Activated CD8-positive, alpha-beta memory T cell treated with anti-CD3 and anti-CD28 coated beads, Interleukin-2, amount 50 U/mL, for 24 hours (primary cell): ENCODE measurements around the gene MRPS23.
A peak's percentile ranks its signal among the peaks of the same experiment; 100 is the strongest.

Experiments
- DNase-seq: peaks from one replicate; pipeline ENCODE4 v3.0.0-alpha.2; 2020; ENCODE audit errors: extremely low read depth

Gene MRPS23

DNA sequence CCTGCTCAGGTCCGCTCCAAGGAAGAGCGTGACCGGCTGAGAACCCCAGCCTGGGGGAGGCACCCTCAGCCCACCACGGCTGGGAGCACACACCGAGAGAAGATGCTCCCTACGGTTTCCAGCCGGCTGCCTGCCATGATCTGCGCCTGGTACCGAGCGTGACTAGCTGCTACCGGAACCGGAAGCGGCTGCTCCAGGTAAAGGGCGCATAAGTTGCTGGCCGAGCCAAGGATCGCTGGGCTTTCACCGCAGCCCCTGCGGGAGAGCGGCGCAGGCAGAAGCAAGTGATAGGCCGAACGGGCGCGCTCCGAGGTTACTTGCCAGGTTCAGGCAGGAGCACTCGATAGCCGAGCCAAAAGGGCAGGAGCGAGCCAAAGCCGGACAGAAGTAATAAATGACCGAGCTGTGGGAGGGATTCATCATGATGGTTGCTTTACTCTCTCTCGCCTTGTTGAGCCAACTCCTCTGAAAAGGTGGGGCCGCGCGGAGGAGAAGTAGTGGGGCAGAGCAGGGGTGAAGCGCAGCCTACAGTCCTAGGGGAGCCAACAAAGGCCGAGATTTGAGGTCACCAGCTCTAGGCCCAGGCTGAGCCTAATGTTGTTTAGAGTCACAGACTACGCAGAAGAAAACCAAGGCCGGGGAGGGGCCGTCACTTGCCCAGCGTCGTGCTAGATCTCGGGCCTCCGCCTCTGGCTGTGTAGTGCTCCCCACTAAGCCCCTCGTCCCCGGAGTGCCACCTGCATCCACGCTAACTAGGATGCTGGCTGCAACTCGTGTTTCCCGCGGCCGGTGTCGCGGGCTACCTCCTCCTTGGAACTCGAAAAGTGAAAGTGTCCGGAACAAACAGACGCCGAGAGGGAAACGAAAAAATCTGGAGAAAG is at the start of gene MRPS23:
MRPS23 (minus strand) TSS at position 171 of the 881 bp plus-strand sequence; CDS start at position 137, 34 bp downstream.
- peak; percentile 89 for DNase-seq

DNA sequence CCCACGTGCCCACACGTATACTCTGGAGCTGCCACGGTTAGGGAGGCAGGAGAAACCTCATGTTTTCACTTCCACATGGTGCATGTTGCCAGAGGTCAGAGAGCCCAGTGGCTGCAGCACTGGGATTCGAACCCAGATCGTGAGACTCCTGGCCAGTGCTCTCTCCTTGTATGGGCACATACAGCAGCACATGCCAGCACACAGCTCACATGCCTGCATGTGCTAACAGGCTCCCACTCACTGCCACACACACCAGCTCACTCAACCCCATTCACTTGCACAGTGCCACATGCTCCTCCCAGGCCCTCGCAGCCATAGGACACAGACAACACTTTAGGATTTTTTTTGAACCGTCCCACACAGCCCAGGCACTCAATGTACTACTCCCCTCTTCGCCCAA is 49.5 kb upstream of the MRPS23 start:
- DNase-seq: no peak

DNA sequence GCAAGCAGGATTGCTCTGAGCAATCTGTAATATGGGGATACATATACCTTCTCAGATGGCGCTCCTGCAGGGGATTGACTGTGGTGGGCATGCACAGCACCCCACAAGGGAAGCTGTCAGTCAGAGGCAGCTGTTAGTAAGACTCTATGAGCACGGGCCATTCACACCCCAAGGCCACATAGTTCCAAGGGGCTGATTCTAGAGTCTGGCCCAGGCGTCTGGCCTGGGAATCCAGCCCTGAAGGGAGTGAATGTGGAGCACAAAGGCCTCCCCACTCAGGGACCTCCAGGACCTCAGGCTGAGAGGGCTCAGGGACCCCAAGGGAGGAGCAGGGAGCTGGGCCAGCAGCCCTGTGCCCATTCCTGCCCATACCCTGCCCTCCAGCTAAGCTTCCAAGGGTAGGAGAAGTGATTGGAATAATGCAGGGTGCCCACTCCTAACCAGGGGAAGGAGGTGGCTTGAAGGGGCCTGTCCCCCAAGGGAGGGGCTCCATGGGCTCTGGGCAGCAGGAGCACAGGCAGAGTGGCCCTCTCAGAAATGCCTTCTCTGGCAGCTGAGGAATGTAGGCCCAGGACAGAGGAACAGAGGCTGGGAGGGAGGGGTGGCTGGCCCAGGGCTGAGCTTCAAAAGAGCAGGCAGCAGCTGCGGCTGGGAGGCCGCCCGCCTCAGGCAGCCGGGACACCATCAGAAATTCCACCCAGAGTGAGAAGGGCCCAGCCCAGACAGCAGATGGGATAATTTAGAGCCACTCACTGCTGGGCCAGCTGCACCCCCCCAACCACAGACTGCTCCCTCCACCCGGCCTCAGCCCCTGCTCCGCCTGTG is 48.9 kb upstream of the MRPS23 start:
- DNase-seq: no peak

DNA sequence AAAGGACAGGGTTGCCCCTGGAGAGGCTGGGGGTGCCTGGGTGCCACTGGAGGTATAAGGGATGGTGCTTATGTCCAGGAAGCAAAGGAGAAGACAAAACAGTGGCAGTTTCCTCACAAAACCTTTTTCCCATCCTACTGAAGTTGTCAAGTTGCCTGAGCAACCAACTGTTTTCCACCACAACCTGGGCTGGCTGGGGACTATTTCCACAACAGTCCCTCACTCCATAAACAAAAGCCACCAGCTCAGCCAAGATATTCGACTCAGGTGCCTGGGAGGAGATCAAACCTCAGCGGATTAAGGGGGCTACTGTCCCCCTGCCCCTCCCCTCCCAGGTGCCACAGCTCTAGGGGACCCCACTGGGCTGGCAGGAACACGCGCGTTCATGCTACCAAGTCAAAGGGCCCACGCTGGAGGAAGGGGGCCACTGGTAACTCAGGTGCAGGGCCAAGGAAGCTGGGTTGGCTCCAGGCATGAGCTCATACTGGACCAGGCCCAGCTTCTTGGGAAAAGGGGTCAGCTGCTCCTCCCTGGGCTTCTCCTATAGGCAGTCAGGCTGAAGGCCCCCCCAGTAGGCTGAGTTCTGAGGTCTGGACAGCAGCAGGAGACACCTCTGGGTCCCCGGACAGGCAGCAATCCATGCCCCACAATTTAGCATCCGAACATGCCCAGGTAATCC is 45.7 kb upstream of the MRPS23 start:
- DNase-seq: no peak

DNA sequence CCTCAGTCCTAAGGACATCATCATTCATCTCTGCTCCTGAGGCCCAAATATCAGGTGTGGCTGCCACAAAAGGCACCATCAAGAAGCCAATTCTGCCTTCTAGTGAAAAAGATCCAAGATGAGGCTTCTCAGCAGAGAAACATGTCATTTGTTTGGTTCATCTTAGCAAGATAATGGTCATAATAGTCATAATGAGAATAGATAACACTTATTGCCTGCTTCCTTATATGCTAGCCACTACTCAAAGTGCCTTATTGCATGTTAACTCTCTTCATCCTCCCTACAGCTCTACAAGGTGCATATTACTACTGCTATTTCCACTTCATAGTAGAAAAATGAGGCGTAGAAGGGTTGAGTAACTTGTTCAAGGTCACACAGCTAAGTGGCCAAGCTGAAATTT is 45.0 kb upstream of the MRPS23 start:
- no peak for DNase-seq

DNA sequence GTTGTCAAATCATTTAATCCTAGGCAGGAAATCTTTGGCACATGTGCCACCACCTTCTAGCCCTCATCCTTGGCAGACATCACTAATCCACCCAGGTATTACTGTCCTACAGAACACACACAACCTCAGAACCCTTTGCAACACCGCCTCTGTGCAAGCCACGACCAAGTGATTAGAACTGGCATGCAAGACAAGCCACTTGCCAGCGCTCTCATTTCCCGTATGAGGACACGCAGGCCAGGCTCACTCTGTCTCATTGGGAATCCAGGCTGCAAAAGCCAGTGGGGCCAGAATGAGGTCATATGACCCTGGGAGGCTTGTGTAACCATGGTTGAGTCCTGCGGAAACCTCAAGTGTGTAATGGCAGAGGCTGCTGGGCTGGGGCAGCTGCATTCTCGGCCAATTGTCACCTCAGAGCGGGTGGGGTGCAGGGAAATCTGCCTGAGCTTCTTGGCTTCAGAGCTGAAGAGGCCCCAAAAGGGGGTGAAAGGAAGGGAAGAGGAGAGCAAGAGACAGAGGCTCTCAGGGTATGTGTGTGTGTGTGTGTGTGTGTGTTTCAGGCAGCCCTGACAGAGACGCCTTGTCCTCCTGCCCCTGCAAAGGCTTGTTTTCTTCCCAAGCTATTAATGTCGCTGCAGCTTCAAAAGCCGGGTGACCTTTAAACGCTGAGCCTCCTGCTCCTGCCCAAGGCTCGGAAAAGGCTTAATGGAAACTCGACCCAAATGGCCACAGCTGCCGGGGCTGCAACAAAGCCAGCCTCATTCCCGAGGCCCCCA is 43.2 kb upstream of the MRPS23 start:
- DNase-seq: no peak

DNA sequence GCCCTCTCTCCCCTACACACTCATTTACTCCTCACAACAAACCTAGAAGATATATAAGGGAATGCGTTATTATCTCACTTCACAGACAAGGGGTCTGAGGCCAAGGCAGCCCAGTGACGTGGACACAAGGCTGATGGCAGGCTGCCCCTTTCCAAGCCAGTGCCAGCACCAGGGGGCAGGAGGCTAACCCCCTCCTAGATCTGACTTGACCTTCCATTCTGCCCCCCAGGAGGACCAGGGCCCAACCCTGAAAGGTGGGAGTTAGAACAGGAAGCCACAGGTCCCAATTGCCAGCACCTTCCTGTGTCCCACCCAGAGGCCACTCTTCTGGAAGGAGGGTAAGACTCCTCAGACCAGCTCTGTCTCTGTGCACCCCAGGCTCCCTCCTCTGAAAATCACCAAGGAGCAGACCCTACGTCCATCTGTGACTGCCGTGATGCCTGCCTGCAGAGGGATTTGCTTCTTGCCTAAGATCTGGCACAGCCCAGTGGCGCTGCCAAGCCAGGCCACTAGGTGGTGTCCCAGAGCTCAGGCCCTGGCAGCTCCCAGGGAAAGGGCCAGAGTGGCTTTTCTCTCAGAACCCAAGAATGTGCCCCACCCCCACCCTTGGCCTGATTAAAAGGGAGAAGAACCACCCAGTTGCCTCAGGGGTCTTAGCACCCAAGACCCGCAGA is 42.4 kb upstream of the MRPS23 start:
- peak; percentile 58 for DNase-seq

DNA sequence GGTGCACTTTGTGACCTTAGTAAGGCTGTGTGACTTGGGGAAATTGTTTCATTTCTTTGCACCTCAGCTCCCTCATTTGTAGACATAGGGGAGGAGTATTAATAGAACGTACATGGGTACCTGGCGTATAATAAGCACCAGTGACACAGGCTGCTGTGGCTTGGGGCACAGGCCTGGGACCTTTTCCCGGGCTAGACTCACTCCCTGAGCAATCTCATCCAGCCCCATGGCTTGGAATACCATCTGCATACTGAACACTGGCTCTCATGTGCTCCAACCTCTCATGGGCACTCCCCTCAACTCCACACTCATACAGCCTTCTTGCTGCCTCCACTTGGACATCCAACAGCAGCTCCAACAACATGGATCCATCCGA is 41.0 kb upstream of the MRPS23 start:
- DNase-seq: no peak

DNA sequence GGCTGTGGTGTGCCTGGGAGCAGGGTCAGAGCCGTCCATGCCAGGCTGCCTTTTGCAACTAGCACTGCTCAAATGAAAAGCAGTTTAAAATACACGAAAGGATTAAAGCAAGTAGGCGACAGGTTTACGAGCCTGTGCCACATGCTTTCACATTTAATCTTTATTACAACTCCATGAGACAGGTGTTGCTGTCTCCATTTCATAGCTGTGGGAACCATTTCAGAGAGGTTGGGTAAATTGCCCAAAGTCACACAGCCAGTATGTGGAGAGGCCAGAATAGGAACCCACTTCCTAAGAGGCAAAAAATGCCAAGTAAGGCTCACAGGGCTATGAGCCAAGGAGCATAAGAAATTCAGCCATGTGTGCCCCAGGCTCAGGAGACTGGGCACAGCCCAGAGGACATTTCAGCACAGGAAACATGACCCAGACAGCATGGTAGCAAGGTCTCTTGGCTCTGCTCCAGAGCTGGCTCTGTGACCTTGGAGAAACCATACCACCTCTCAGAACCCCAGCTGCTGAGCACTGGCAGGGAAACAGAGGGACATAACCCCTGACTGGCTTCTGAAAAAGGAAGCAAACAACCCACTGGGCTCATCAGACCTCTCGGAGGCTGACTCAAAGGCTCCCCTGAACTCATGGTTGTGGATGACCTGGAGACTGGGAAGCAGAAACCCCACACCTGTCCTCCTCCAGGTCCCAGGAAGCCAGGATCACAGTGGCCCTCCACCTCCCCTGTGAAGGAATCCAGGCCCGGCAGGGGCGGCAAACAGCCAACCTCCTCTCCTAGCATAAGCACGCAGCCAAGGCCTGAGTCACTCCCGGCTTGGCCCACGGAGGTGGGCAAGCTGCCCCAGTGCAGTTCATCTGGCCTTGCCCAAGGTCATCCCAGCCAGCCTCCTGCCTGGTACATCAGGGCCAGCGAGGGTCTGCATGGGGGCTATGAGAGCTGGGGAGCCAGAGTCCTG is 40.3 kb upstream of the MRPS23 start:
- DNase-seq: no peak

DNA sequence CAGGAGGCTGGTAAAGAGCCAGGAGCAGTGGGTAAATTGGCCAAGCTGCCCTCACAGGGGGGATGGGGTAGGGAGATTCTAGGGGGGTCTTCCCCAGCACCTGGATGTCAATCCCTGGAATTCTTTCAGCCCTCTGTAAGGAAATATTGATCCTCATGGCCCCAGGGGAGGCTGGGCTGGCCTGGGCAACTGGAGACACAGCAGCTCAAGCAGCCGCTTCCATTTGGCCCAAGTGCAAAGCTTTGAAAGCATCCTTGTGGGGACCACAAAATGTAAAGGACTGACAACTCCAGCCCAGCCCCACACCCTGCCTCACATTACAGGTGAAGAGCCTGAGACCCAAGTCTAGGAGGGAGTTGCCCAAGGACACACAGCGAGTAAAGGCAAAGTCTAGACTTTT is 39.4 kb upstream of the MRPS23 start:
- DNase-seq: no peak

DNA sequence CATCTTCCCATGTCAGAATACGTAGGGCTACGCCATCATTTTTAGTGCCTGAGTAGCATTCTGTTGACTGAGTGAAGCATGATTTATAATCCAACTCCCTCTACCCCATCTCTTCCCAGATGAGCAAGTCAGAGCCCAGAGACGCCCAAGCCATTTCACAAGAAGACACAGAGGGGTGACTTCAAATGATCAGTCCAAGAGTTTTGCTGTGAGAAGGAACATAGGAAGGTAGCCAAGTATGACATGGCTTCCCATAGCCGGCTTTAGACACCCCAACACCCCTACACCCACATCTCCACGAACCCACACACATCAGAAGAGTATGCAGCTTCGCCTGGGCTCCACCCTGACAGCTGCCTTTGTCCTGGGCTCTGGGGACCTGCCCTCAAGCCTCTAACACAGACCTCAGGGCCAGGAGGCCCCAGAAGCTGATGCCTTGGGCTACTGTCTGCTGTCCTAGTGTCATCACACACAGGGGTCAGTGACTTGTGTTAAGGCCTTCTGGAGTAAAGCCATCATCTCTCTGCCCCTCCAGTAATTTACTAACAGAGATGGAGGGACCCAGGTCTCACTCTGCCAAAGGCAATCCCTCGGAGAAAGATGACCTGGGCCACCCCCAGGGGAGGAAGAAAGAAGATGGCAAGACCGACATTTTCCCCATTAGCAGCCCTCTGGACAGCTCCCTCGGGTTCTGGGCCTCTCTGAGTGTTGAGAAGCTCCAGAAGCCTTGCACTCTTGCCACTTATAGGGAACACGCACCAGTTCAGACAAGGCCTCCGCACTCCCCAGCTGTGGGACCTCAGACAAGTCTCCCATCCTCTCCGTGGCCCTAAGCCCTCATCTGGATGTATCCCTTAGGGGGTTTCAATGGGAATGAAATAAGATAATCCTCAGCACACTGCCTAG is 38.7 kb upstream of the MRPS23 start:
- DNase-seq: no peak

DNA sequence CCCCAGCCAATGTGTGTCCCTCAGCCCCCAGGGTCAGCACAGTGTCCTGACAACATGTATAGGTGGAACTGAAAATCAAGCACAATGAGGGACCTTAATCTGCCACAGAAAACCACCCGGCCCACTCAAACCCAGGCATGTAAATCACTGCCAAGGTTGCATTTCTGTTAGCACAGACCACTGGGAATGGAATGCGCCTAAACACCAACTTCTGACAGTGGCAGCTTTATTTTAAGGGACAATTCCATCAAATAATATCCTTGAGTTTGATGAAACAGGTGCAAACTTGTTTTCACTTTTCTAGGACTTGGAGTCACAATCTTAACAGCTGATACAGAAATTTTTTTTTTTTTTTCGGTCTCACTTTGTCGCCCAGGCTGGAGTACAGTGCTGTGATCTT is 37.3 kb upstream of the MRPS23 start:
- DNase-seq: no peak

DNA sequence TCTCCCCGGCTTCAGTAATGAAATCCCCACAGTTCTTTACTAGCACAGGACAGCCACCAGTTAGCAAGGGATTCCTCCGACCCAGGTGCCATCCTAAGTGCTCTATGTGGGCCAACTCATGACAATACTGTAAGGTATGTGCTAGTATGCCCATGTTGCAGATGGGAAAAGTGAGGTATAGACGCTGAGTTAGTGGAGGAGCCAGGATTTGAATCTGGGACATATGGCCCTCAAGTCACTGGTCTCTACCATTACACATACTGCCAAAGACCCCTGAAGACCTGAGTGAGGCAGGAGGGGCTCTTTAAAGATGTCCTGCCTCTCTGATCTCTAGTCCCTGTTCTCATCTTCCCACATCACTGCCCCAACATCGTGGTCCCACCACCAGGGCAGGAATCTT is 36.2 kb upstream of the MRPS23 start:
- no peak for DNase-seq

DNA sequence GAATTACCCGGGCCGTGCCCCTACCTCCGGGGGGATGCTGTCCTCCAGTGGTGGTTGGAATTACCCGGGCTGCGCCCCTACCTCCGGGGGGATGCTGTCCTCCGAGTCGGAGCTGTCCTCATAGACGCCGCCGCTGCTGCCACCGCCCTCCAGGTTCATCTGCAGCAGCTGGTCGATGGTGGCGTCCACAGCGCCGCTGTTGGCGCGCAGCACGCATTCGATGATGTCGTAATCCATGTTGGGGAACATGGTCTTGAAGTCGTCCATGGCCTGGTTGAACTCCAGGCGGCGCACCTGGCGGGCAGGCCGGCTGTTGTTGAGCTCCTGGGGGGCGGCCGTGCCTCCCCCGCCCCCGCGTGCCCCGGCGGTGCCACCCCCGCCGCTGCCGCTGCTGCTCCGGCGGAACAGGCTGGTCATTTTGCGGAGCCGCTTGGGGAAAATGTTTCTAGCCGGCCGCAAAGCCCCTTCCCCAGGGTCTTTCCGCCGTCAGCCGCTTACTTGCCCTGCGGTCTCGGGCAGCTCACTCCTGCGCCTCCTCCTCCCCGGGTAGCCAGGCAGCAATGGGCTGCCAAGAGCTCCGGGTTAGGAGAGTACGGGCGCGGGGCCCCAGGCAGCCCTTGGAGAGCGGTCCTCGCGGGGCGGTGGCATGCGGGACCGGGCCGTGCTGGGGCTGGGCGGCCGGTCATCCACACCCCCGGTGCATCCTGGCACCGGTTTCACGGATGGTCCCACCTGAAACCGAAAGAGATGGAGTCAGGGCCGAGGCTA is 35.5 kb upstream of the MRPS23 start:
- no peak for DNase-seq

DNA sequence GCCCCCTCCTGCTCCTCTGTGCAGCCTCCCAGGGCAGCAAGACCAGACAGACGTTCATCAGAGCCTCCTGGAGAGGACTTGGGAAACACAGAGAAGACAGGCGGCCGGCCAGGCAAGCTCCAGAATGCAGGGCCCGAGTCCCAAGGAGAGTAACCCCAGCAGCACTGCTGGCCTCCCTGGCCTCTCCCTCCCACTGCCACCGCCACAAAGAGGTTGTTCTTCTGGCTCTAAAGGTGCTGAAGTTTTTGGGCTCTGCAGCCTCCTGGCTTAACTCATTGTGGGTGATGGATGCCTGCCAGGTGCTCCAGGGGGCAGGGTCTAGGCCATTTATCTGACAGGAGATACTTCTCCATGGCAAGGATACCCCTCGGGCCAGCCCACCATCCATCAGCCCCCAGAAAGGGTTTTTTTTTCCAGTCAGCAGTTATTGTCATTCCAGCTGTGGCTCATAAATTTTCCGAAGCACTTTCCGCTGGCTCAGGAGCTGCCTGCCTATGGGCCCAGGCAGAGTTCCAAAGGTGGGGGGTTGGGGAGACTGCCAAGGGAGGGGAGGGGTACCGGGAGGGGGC is 32.0 kb upstream of the MRPS23 start:
- no peak for DNase-seq

DNA sequence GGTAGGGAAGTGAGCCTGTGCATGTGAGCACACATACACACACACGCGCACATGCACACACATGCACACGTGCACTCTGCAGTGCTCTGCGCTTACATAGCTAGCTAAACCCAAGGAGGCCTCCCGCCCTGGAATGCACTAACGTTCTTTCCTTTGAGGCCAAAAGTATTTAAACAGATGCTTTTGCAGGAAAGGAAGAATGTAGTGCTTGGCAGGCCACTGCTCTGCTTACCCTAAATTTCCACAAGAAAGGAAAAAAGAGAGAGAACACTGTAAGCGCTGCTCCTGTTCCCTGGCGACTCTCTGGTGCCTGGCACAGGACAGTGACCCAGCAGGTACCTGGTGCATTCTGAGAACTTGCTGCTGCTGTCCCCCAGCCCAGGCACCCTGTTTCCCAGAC is 31.3 kb upstream of the MRPS23 start:
- DNase-seq: no peak

DNA sequence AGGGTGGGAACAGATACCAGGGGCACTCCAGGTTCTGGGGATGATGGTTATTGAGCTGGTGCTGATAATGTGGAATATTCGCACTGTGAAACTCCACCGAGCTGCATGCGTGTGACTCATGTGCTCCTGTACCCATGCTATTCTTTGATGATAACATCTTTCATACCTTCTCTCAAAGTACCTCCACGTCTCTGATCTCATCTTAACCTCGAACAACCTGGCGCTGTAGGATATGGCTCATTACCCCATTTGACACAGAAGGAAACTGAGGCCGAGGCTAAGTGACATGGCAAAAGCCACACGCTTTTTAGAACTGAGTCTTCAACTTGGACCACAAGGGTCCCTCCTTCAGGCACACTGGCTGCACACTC is 30.2 kb upstream of the MRPS23 start:
- no peak for DNase-seq
